M059J (cell line): ENCODE measurements around the gene HES7. TPM values are rescaled to one million over a fixed set of nuclear protein-coding genes. Genes with fewer than 3 reads are reported as not detected.

Experiments
- DNase-seq: peaks from one replicate; pipeline ENCODE4 v3.0.0-alpha.2; 2012; ENCODE audit warnings: low read depth
- total RNA-seq: library from RNA; depleted of rRNA; stranded (reverse); fragments of >200 nt; shearing (Covaris generic); gene quantifications from 2 replicates; pipeline ENCODE4 v1.2.3, GENCODE V29; 2014

Gene HES7
- total RNA-seq, 1 experiment from 2014 or later: 0.94 TPM

- no peak for DNase-seq
Measured at GRCh38 chr17:8143581-8144400, 19.9 kb upstream of the HES7 start.

GRCh38 chr17:8142887-8143580 lies 19.1 kb upstream of the HES7 start:
- DNase-seq: no peak

GRCh38 chr17:8142158-8142886 lies 18.4 kb upstream of the HES7 start:
- DNase-seq: no peak

- no peak for DNase-seq
Measured at GRCh38 chr17:8141741-8142140, 17.8 kb upstream of the HES7 start.

GRCh38 chr17:8141045-8141444 lies 17.1 kb upstream of the HES7 start:
- no peak for DNase-seq

GRCh38 chr17:8140065-8141029 lies 16.4 kb upstream of the HES7 start:
- DNase-seq: no peak

- peak; percentile 97 for DNase-seq
Measured at GRCh38 chr17:8138672-8139371, 14.9 kb upstream of the HES7 start.

- DNase-seq: no peak
Measured at GRCh38 chr17:8138374-8138671, 14.4 kb upstream of the HES7 start.

- DNase-seq: no peak
Measured at GRCh38 chr17:8137645-8138373, 13.9 kb upstream of the HES7 start.

- DNase-seq: peak; percentile 13
Measured at GRCh38 chr17:8133941-8134340, 10.0 kb upstream of the HES7 start.

- DNase-seq: no peak
Measured at GRCh38 chr17:8133399-8133798, 9.5 kb upstream of the HES7 start.

GRCh38 chr17:8131844-8132441 lies 8.0 kb upstream of the HES7 start:
- DNase-seq: peak; percentile 66

- no peak for DNase-seq
Measured at GRCh38 chr17:8128125-8128784, 4.3 kb upstream of the HES7 start.

- peak; percentile 47 for DNase-seq
Measured at GRCh38 chr17:8126491-8127066, 2.7 kb upstream of the HES7 start.

- peak; percentile 47 for DNase-seq
Measured at GRCh38 chr17:8125947-8126490, 2.1 kb upstream of the HES7 start.

- peak; percentile 71 for DNase-seq
Measured at GRCh38 chr17:8125154-8125946, 1.4 kb upstream of the HES7 start.

GRCh38 chr17:8124350-8125153 lies 646 bp upstream of the HES7 start:
- DNase-seq: peak; percentile 44
